Panc1 (cell line): ENCODE results near the gene SYNRG. TPM values are rescaled to one million over a fixed set of nuclear protein-coding genes. Genes with fewer than 3 reads are reported as not detected.

Source experiments
- ATAC-seq: fragments of 200-7000 bp; cut with Tn5 transposase; 2 replicates; pipeline ENCODE4 v1.9.1; 2020; ENCODE audit warnings: mild to moderate bottlenecking, moderate library complexity
- BruUV-seq: library from RNA; stranded (reverse); fragments of 400-500 nt; replicated peaks from 2 replicates; lab custom pipeline; 2021; lab: Mats Ljungman, UMichigan
- CTCF ChIA-PET: fragments of 300-600 bp; sonication (Branson Sonifier 250); formaldehyde crosslinking; loops from one replicate; lab custom pipeline; 2022; ENCODE audit warnings: antibody characterized with exemption; lab: Charles Lee
- POLR2A ChIA-PET: fragments of 300-600 bp; sonication (Branson Sonifier 250); formaldehyde crosslinking; loops from one replicate; lab custom pipeline; 2022; ENCODE audit warnings: antibody characterized with exemption; lab: Charles Lee
- DNase-seq: peaks from one replicate; pipeline ENCODE4 v3.0.0-alpha.2; 2010; ENCODE audit warnings: low read depth, low spot score
- H3K27ac ChIP-seq: 2 replicates; pipeline ENCODE4 v1.5.1; 2011; ENCODE audit warnings: mild to moderate bottlenecking, low read length, inconsistent platforms
- H3K27me3 ChIP-seq: fragments of 200-500 bp; sonication (Bioruptor generic); 2 replicates; pipeline ENCODE4 v1.6.0; 2014; ENCODE audit warnings: low read length, inconsistent platforms; ENCODE audit not compliant: control insufficient read depth, insufficient read depth
- H3K36me3 ChIP-seq: fragments of 200-500 bp; sonication (Bioruptor generic); 2 replicates; pipeline ENCODE4 v1.5.1; 2014; ENCODE audit warnings: inconsistent platforms, mild to moderate bottlenecking, low read length, moderate library complexity; ENCODE audit not compliant: control insufficient read depth, insufficient read depth
- H3K4me1 ChIP-seq: 2 replicates; pipeline ENCODE4 v1.5.1; 2011; ENCODE audit warnings: inconsistent platforms, mild to moderate bottlenecking, low read length, moderate library complexity; ENCODE audit not compliant: control insufficient read depth, insufficient read depth
- H3K4me3 ChIP-seq, 2 experiments: 2 replicates each; pipeline ENCODE4 v1.5.1; 2011 to 2012; ENCODE audit warnings: low read depth in 2 of 2, low read length in 2 of 2, mild to moderate bottlenecking in 2 of 2, inconsistent platforms in 1 of 2, moderate library complexity in 1 of 2
- H3K9me3 ChIP-seq: fragments of 200-500 bp; sonication (Bioruptor generic); 2 replicates; pipeline ENCODE4 v1.5.1; 2014; ENCODE audit warnings: low read depth, mild to moderate bottlenecking, inconsistent platforms, low read length, moderate library complexity; ENCODE audit not compliant: control insufficient read depth, insufficient read depth
- CTCF ChIP-seq: fragments of 450-650 bp; IDR thresholded peaks from 2 replicates; pipeline ENCODE4 v1.5.1; 2017; ENCODE audit warnings: mild to moderate bottlenecking
- POLR2AphosphoS5 ChIP-seq: IDR thresholded peaks from 2 replicates; pipeline ENCODE4 v1.6.1; 2012; ENCODE audit warnings: mild to moderate bottlenecking, low read depth, low read length, moderate library complexity
- REST ChIP-seq, 2 experiments: IDR thresholded peaks; 2 replicates each; pipeline ENCODE4 v1.6.1; 2011 to 2012; ENCODE audit warnings: low read depth in 2 of 2, control low read depth in 1 of 2, low read length in 1 of 2, mild to moderate bottlenecking in 1 of 2, moderate library complexity in 1 of 2; ENCODE audit not compliant: insufficient read depth in 1 of 2
- SIN3A ChIP-seq: IDR thresholded peaks from 2 replicates; pipeline ENCODE4 v1.6.1; 2012; ENCODE audit warnings: low read depth, mild to moderate bottlenecking, low read length, moderate library complexity, borderline replicate concordance; ENCODE audit not compliant: insufficient read depth
- TCF7L2 ChIP-seq: IDR thresholded peaks from 2 replicates; pipeline ENCODE4 v1.6.1; 2011; ENCODE audit warnings: mild to moderate bottlenecking, low read depth, low read length, inconsistent platforms
- in situ Hi-C: cut with HindIII; loops from 2 replicates; pipeline ENCODE4 v1.10.0; 2016; ENCODE audit warnings: low sequenced_read_pairs, low pct_unique_long_range_greater_than_20kb
- intact Hi-C: fragments of 100-400 bp; cut with micrococcal nuclease; formaldehyde crosslinking; loops from one replicate; pipeline ENCODE4 v1.10.0; 2022; ENCODE audit not compliant: unreplicated experiment
- total RNA-seq: library from RNA; stranded (reverse); gene quantifications from one replicate; pipeline ENCODE4 v1.2.1, GENCODE V29; 2021; ENCODE audit not compliant: unreplicated experiment

SYNRG gene
- total RNA-seq, 1 experiment from 2014 or later, result 30.8 TPM

GRCh38 chr17:37557482-37557881 lies 51.7 kb downstream of the SYNRG start:
- ChIA-PET POLR2A (no interaction called here), CTCF (no interaction called here)
- Histone ChIP-seq H3K4me3 (no peak overlapping the region), H3K4me1 (no peaks in the 10 kb centered on the region), H3K27me3 (no peaks in the 10 kb centered on the region), H3K9me3 (no peaks in the 10 kb centered on the region), H3K36me3 (peaks cover 4% of the 10 kb centered on the region), H3K27ac (no peak overlapping the region)
- TF ChIP-seq REST (IDR thresholded peaks at IDR 0.05; ENCODE audit: insufficient read depth in 1 of 2, low read depth in 2 of 2, low read length in 1 of 2) (no peak), CTCF (no peak), POLR2AphosphoS5 (no peak), TCF7L2 (no peak), SIN3A (no peak)
- in situ Hi-C loops, result no loop called here
- no TSS peak for BruUV-seq
- ATAC-seq, result no peak
- DNase-seq, result no peak
- intact Hi-C loops, result no loop called here

GRCh38 chr17:37555386-37555785 lies 53.8 kb downstream of the SYNRG start:
- Histone ChIP-seq H3K27me3 (no peaks in the 10 kb centered on the region), H3K4me3 (no peak overlapping the region), H3K4me1 (no peaks in the 10 kb centered on the region), H3K9me3 (no peaks in the 10 kb centered on the region), H3K27ac (no peak overlapping the region), H3K36me3 (peaks cover 2% of the 10 kb centered on the region)
- CTCF ChIA-PET, result no interaction called here
- POLR2A ChIA-PET, result interaction anchor here (0.6 kb wide), 1 partner anchor 324 kb away, joined by 3 read pairs; no protein-coding TSS in a partner anchor
- no peak for DNase-seq
- ATAC-seq, result no peak
- TF ChIP-seq SIN3A (no peak), TCF7L2 (no peak)
- intact Hi-C loops, result no loop called here
- no TSS peak for BruUV-seq
- in situ Hi-C loops, result no loop called here

- H3K4me1 ChIP-seq, result no peaks in the 10 kb centered on the region
- H3K4me3 ChIP-seq, result no peak overlapping the region
- no peak for ATAC-seq
- no peak for DNase-seq
- TSS peak; percentile 63 for BruUV-seq
- intact Hi-C loops, result no loop called here
- in situ Hi-C loops, result no loop called here
- ChIA-PET CTCF (interaction anchor here (0.6 kb wide), 1 partner anchor 60 kb away, joined by 3 read pairs; no protein-coding TSS in a partner anchor), POLR2A (no interaction called here)
- no peaks in the 10 kb centered on the region for H3K27me3 ChIP-seq
- H3K36me3 ChIP-seq, result peaks cover 2% of the 10 kb centered on the region
- no peak overlapping the region for H3K27ac ChIP-seq
- H3K9me3 ChIP-seq, result no peaks in the 10 kb centered on the region
- TF ChIP-seq SIN3A (no peak), TCF7L2 (no peak), CTCF (no peak), POLR2AphosphoS5 (no peak), REST (IDR thresholded peaks at IDR 0.05; ENCODE audit: insufficient read depth in 1 of 2, low read depth in 2 of 2, low read length in 1 of 2) (no peak)
These were observed 55.7 kb downstream of the SYNRG start for GRCh38 chr17:37553401-37553966.
